DMS153 (cell line): ENCODE measurements around the gene HOXD8.

ENCODE experiments used
- DNase-seq: peaks from one replicate; lab custom pipeline; 2025; lab: John Stamatoyannopoulos, UW

The HOXD8 gene

DNA sequence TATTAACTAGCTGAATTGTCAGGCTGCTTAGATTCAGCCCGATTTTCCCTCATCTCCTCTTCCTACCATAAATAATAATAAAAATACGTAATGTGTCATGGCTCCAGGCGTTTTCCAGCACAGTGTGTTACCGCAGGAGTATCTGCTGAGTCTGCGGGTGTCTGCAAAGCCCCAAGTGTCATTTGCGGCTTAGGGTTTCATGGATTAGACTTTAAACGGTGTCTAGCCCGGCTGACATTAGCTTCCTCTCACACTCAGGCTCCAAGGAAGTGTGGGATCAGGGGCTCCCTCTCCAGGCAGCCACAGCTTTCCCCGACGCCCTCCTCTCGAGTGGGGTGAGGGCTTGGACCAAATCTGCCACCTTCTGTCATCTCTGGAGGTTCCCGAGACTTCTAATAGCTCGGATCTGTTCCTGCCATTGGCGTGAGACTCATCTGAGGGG is 44.9 kb downstream of the HOXD8 start:
- no peak for DNase-seq

DNA sequence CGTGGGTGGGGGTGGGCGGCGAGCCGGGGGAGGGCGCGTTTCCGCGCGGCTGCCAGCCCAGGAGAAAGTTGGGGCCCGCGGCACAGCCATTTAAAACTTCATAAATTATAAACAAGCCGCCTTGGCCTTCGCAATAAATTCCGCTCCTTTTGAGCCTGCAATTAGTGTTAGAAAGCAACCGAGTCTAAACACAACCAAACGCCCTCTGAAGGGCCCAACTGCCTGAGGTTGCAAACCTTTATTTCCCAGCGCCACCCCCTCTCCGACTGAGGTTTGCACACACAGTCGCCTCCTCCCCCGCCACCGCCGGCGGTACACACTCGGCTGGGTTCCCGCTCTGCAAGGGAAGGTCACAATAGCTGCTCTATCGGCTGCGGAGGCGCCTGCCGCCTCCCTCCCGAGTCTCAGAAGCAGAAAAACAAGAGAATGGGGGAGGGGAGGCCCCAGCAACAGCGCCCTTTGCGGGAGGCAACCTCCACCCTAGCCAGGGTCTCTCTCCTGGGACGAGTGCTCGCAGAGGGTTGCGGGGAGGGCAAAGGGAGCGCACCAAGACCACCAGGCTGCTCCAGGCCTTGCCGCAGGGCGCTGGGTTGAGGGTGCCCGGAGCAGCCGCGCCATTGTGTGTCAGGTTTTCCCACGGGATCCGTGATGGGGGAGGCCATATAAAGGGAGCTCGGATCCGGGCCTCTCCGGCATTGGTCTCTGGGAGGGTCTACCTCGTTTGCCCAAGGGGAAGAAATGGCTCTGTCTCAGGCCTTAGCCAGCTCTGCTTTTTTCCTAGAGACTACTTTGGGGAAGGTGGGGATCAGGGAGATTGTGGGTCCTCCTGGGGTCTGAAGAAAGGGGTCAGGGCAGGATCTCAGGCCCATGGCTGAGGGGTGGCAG is 45.6 kb downstream of the HOXD8 start:
- DNase-seq = peak; percentile 67

DNA sequence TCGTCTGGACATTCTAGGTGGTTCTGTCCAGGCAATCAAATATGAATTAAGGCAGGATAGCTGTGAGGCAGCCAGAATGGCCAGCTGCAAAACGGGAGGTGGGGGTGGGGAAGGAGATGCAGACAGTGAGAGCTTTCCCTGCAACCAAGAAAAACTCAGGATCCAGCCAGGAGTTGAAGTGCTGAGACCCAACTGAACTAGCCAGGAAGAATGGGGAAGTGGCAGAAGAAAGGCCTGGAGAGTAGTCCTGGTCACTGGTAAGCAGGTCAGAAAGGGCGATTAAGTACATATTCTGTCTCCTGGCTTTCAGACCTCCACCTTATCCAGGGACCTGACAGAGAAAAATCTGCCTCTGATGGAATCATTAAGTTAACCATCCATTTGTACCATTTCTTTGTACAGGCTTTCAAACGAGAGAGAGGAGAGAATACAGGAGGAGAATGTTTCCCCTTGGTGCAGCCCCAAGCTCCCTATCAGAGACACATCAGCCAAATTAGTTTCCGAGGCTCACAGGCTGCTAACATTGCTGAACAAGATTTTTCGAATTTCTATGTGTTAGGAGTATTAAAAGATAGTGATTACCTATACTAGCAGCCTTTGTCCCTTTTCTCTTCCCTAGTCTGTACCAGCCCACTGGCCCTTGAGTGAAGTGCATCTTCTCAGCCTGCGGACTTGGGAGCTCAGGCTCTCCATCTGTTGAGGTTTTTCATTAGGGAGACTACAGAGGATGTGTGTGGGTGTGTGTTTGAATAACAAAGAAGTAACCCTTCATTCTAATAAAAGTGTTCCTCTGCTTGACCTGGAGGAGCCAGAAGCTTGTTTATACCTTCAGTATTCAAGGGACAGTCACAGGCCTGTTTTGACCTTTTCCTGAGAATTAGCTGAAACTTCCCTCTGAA is 46.5 kb downstream of the HOXD8 start:
- no peak for DNase-seq

DNA sequence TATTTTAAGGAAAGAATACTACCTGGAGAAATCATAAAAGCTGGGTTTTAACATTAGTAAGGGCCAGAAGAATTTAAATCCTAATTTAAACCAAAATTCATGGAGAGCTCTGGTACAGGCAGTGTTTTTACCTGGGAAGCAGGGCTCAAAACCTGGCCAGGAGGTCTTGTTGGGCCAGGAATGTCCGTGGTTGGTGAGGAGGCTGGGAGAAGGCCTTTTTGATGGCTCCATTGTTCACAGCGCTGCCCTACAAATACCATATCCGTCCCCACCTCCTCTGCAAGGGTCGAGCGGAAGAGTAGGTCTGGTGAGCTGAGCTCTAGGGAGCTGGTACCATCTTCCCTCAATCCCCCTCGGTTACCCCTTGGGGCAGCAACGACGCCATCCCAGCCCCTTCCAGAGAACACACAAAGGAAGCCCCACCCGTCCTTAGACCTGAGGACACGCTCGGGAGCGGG is 48.1 kb downstream of the HOXD8 start:
- no peak for DNase-seq

DNA sequence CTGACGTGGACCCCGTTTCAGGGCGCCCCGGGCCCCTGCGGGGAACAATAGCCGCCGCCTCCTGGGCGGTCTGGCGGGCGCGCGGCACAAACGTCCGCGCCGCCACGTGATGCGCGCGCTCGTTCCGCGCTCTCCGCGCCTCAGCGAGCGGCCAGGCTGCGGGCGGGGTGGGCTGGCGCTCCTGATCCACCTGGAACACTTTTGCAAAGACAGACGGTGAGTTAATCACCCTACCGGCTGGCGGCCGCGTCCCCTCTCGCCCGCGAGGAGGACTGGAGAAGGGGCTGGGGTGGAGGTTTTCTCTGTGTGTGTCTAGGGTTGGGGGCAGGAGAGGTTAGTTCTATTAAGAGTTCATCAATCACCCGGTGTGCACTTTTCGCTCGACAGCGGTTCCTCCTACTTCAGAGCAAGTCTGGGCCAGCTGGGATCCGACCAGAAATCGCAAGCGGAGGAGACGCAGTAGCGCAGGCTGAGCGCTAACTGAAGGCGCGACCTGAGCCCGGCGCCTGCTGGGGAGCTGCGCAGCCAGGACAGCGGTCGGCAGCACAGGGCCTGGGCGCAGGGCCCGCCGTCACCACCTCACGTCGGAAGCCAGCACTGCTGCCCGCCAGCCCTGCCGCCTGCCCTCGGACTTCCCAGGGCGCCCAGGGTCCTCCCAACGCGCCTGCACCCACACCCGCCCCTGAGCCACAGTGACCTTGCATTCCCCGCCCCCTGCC is 48.7 kb downstream of the HOXD8 start:
- DNase-seq = no peak

DNA sequence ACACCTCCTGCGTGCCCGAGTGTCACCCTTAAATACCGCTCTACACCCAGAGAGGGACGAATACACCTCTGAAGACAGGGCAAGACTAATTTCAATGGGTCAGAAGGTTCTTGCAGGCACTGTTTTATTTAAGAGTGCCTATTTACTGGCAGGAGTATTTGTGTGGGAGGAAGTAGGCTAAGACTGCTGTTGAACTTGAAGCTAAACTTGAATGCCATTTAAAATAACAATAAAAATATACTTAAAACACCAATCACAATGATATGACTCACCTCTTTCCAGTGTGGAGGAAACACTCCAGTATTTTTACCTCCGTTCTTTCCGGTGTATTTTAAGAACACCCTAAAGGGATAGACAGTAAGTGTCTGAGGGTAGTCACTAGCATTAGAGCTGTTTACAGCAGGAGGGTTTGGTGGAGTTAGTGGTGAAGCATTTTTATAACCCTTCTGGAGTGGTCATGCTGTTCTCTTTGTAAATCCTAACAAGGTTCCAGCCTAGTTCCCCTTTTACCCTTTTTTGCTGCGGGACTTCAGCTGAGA is 49.3 kb downstream of the HOXD8 start:
- DNase-seq = no peak

DNA sequence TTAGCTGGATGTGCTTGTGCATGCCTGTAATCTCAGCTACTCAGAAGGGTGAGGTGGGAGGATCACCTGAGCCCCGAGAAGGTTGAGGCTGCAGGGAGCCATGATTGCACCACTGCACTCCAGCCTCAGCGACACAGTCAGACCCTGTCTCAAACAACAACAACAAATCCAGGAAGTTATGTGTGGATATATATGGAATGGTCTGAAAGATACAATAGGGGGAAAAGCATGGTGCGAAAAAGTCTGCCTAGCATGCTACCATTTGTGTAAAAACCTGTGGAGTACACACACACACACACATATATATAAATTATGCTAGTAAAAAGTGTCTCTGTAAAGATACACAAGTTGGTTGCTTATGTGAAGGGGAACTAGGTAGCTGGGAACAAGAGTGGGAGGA is 52.0 kb downstream of the HOXD8 start:
- no peak for DNase-seq
